Measurements from ENCODE around the gene ATP1A3. TPM values are rescaled to one million over a fixed set of nuclear protein-coding genes. Genes with fewer than 3 reads are reported as not detected.

Gene ATP1A3
- polyA plus RNA-seq, 1 of the 3 experiments (the other 2 are of a cell fraction) = 0.77 TPM

GRCh38 chr19:41999878-42000208 is 5.8 kb upstream of the ATP1A3 start:
- peak; percentile 26 for DNase-seq
- no peaks in the 10 kb centered on the region for H3K79me2 ChIP-seq (ENCODE audit: insufficient read depth)
- peaks cover 0 to 46% of the 10 kb centered on the region in 2 experiments; a peak in 1 of 4 replicates for H3K4me1 ChIP-seq (ENCODE audit: control insufficient read depth in 1 of 2, insufficient read depth in 2 of 2, low read depth in 1 of 2, low read length in 1 of 2)
- H3K9ac ChIP-seq = no peak overlapping the region
- TF ChIP-seq EZH2phosphoT487 (IDR thresholded peaks at IDR 0.05; ENCODE audit: borderline replicate concordance, low read depth) (no peak), MEF2A (IDR thresholded peaks at IDR 0.05; ENCODE audit: borderline replicate concordance, low read depth) (no peak), TEAD4 (IDR thresholded peaks at IDR 0.05; ENCODE audit: borderline replicate concordance, insufficient read depth) (no peak), SMC3 (IDR thresholded peaks at IDR 0.05; ENCODE audit: low read depth, low read length) (no peak), USF2 (IDR thresholded peaks at IDR 0.05; ENCODE audit: borderline replicate concordance, low read depth, low read length) (no peak), CHD2 (IDR thresholded peaks at IDR 0.05; ENCODE audit: low read length, partially characterized antibody) (no peak), RCOR1 (IDR thresholded peaks at IDR 0.05; ENCODE audit: low read length) (no peak), NRF1 (IDR thresholded peaks at IDR 0.05; ENCODE audit: low read depth, low read length) (no peak), REST (IDR thresholded peaks at IDR 0.05; ENCODE audit: low read depth, low read length) (no peak)
- H2AFZ ChIP-seq (ENCODE audit: low read depth) = no peak overlapping the region
- H3K4me3 ChIP-seq (ENCODE audit: low read depth in 2 of 2, low read length in 1 of 2) = no peak overlapping the region
- H3F3A ChIP-seq (replicated peaks; ENCODE audit: insufficient read depth) = no peaks in the 10 kb centered on the region
- WGBS (ENCODE audit: low lambda C conversion rate) = 72% methylated on average over 7 of the region's 7 CpGs
- CTCF ChIA-PET = interaction anchor here (0.6 to 4.7 kb wide), 8 partner anchors 10 to 135 kb away, joined by 3 to 39 read pairs (median 6); no protein-coding TSS in a partner anchor
- POLR2A ChIA-PET = interaction anchor here (1.2 kb wide), 1 partner anchor 11 kb away, joined by 3 read pairs; no protein-coding TSS in a partner anchor
- no peaks in the 10 kb centered on the region for H3K9me2 ChIP-seq
- H4K20me1 ChIP-seq (ENCODE audit: insufficient read depth) = no peaks in the 10 kb centered on the region
- no peaks in the 10 kb centered on the region for H3K9me3 ChIP-seq
- H3K27ac ChIP-seq (ENCODE audit: low read depth in 2 of 2, low read length in 1 of 2) = no peak overlapping the region
- peaks cover 53% of the 10 kb centered on the region for H3K27me3 ChIP-seq (ENCODE audit: insufficient read depth)
- no peak overlapping the region for H3K4me2 ChIP-seq
- no peaks in the 10 kb centered on the region for H3K36me3 ChIP-seq (replicated peaks in 1 of 2; ENCODE audit: control insufficient read depth in 1 of 2, insufficient read depth in 2 of 2, low read length in 1 of 2)

- ChIA-PET POLR2A (no interaction called here), CTCF (interaction anchor here (0.5 to 4.7 kb wide), 17 partner anchors 11 to 360 kb away, joined by 3 to 39 read pairs (median 6); partner anchors contain the start of gene RABAC1)
- Histone ChIP-seq H3K4me3 (ENCODE audit: low read depth in 2 of 2, low read length in 1 of 2) (peak overlapping the region in 1 of 2 experiments; percentile 13; a peak in 1 of 4 replicates), H3K9me3 (no peaks in the 10 kb centered on the region), H3K27ac (ENCODE audit: low read depth in 2 of 2, low read length in 1 of 2) (peak overlapping the region in 1 of 2 experiments; percentile 98; a peak in 1 of 4 replicates), H3K4me2 (no peak overlapping the region), H3K27me3 (ENCODE audit: insufficient read depth) (peaks cover 54% of the 10 kb centered on the region), H4K20me1 (ENCODE audit: insufficient read depth) (no peaks in the 10 kb centered on the region), H3F3A (replicated peaks; ENCODE audit: insufficient read depth) (no peaks in the 10 kb centered on the region), H3K4me1 (ENCODE audit: control insufficient read depth in 1 of 2, insufficient read depth in 2 of 2, low read depth in 1 of 2, low read length in 1 of 2) (peaks cover 0 to 50% of the 10 kb centered on the region in 2 experiments; a peak in 1 of 4 replicates), H3K79me2 (ENCODE audit: insufficient read depth) (no peaks in the 10 kb centered on the region), H2AFZ (ENCODE audit: low read depth) (no peak overlapping the region), H3K9me2 (no peaks in the 10 kb centered on the region), H3K36me3 (replicated peaks in 1 of 2; ENCODE audit: control insufficient read depth in 1 of 2, insufficient read depth in 2 of 2, low read length in 1 of 2) (no peaks in the 10 kb centered on the region), H3K9ac (no peak overlapping the region)
- 30% methylated on average over 33 of the region's 55 CpGs for WGBS (ENCODE audit: low lambda C conversion rate)
- TF ChIP-seq SMC3 (IDR thresholded peaks at IDR 0.05; ENCODE audit: low read depth, low read length) = no peak
- TF ChIP-seq MXI1 (IDR thresholded peaks at IDR 0.05; ENCODE audit: low read depth, low read length) = peak; percentile 32; the same call in 1 of the 2 replicates
- no peak for TF ChIP-seq CTCF (IDR thresholded peaks at IDR 0.05)
- peak; percentile 10 for DNase-seq
Observed at GRCh38 chr19:41999071-41999877, 5.2 kb upstream of the ATP1A3 start.

Measured in SK-N-SH (cell line).